GM18498 (cell line): ENCODE measurements around the gene NANS.
"Not testable (repeated sequence)": the region's sequence is repeated elsewhere in the genome, so short reads cannot be mapped to it uniquely, and the experiment has no call there.

Experiments used
- ATAC-seq: cut with Tn5 transposase; IDR thresholded peaks from one replicate; pipeline ENCODE4 v1.9.1; 2021; ENCODE audit warnings: mild to moderate bottlenecking, moderate library complexity; ENCODE audit not compliant: unreplicated experiment

The NANS gene

DNA sequence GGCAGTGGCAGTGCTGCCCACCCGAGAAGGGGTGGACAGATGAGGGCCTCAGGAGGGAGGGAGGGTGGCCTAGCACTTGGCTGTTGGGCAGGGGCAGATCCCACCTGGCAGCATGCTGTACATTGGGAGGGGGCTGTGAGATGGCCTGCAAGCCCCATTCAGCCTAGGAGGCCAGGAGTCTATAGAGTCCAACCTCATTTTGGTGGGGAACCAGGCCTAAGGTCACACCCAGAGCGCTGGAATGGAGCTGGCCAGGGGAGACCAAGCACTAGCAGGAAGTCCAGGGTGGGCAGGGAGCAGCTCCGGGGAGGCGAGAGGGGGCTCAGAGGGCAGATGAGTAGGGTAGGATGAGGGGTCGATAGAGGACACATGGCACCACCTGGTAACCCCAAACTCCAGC is 39.6 kb downstream of the NANS start:
- ATAC-seq, result no peak

DNA sequence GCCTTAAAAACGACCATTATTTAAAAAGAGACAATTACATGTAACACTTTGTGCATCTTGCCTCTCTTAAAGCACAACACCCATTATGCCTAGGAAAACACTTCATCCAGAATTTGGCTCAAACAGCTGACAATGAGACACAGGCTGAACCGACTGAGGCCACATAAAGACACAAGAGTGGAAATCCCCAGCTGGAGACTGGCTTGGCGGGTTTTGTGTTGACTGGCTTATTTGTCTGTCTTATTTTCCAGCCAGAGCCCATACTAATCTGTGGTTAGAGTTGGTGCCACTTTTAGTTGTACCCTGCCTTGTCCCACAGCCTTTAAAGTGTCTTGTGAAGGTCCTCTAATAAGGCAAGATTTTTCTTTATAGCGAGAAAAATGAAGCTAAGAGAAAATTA is 41.3 kb downstream of the NANS start:
- ATAC-seq, result no peak

GRCh38 chr9:98099346-98099745 is 42.8 kb downstream of the NANS start:
- no peak for ATAC-seq

DNA sequence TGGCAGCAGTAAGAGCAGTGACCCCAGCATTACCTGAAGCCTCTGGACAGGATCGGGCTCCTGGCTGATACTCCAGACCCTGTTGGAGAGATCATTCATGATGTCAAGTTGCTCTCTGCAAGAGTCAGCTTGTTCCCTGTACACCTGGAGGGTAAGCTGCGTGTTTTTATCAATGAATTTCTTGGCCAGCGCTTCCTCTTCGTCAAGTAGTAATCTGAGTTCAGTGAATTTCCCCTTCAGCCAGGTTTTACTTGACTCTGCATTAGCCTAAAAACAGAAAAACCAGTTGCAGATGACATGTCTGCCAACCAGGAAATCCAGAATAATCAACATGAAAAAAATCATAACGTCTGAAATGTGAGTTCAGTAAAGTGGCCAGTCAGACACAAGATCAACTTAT is 43.4 kb downstream of the NANS start:
- no peak for ATAC-seq

DNA sequence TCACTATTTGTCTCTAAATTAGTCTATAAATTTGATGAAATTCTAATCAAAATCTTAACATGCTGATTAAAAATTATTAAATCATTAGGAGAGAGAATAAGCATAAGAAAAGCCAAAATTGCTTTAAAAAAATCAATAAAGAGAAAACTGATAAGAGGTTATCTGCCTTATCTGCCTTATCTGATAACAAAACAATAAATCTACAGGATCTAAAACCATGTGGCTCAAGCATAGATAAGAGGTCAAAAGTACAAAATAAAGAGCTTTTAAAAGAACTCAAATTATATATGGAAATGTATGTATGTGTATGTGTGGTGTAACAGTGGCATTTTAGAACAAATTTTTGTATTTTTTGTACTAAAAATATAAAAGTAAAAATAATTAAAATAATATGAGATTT is 43.9 kb downstream of the NANS start:
- no peak for ATAC-seq

- ATAC-seq, result no peak
Observed at GRCh38 chr9:98101416-98101815, 44.9 kb downstream of the NANS start.

GRCh38 chr9:98101868-98102273 is 45.3 kb downstream of the NANS start:
- ATAC-seq, result peak; percentile 99

- no peak for ATAC-seq
Observed at GRCh38 chr9:98104445-98104881, 47.9 kb downstream of the NANS start.

DNA sequence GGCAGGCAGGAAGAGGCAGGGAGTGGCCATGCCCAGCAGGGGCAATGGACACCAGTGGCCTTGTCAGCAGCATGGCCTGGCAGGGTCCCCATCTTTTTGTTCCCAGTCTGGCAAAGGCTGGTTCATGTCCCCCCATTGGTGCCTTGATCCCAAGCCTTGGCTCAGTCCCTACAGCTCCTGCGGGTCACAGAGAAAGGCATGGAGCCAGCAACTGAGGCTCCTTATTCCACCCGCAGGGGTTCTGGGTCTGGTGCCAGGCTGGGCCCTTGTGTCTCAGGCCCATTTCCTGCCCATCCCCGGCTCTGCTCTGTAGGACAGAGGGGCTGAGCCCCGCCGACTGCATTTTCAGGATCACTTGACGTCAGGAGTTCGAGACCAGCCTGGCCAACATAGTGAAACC is 48.5 kb downstream of the NANS start:
- ATAC-seq, result no peak

GRCh38 chr9:98107926-98108325 is 51.4 kb downstream of the NANS start:
- ATAC-seq, result peak; percentile 18

- peak; percentile 86 for ATAC-seq
Observed at GRCh38 chr9:98108531-98109031, 52.0 kb downstream of the NANS start.

DNA sequence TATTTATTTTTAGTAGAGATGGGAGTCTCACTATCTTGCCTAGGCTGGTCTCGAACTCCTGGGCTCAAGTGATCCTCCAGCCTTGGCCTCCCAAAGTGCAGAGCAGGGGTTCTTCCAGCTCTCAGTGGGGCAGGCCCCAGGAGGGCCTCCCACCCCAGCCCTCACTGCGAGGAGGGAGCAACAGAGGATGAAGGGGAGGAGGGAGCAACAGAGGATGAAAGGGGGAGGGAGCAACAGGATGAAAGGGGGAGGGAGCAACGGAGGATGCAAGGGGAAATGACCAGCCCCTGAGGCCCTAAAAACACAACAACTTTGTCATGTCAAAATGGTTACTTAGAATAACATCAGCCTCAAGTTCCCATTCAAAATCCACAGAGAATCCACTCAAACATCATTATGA is 52.5 kb downstream of the NANS start:
- ATAC-seq, result no peak

DNA sequence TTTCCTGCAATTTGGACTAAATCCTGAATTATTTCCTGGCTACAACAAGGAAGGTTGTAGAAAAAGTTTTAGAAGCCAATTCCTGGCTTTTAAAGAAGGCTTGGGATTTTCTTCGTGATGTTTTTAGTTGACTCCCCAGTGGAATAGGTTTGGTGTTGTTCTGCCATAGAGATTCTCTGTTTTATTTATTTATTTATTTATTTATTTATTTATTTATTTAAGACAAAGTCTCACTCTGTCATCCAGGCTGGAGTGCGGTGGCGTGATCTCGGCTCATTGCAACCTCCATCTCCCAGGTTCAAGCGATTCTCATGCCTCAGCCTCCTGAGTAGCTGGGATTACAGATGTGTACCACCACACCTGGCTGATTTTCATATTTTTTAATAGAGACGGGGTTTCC is 60.6 kb downstream of the NANS start:
- not testable (repeated sequence) for ATAC-seq

GRCh38 chr9:98117984-98118639 is 61.6 kb downstream of the NANS start:
- peak; percentile 28 for ATAC-seq

GRCh38 chr9:98118640-98119601 is 62.4 kb downstream of the NANS start, which contains the start of gene TRIM14:
TRIM14 (minus strand) TSS chr9:98119222; CDS start chr9:98119188, 34 bp downstream.
- ATAC-seq, result peak; percentile 77

- ATAC-seq, result no peak
Observed at GRCh38 chr9:98120476-98120875, 63.9 kb downstream of the NANS start.

DNA sequence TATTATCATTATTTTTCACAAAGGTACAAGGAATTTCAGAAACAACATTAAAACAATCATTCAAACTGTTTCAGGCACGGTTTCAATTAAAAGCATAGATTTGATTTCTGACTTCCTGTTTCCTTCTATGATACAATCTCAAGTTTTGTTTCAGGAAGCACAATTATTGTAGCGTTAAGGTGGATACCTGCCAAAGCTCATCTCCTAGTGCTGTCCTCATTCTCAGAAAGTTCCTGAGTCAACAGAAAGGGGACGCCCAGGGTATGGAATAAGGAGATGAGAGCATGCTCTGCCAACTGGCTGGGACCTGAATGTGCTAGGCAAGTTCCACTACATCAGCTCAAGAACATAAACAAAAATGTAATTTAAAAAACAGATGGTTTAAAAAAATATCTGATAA is 64.5 kb downstream of the NANS start:
- ATAC-seq, result no peak

- ATAC-seq, result not testable (repeated sequence)
Observed at GRCh38 chr9:98124091-98124490, 67.6 kb downstream of the NANS start.

DNA sequence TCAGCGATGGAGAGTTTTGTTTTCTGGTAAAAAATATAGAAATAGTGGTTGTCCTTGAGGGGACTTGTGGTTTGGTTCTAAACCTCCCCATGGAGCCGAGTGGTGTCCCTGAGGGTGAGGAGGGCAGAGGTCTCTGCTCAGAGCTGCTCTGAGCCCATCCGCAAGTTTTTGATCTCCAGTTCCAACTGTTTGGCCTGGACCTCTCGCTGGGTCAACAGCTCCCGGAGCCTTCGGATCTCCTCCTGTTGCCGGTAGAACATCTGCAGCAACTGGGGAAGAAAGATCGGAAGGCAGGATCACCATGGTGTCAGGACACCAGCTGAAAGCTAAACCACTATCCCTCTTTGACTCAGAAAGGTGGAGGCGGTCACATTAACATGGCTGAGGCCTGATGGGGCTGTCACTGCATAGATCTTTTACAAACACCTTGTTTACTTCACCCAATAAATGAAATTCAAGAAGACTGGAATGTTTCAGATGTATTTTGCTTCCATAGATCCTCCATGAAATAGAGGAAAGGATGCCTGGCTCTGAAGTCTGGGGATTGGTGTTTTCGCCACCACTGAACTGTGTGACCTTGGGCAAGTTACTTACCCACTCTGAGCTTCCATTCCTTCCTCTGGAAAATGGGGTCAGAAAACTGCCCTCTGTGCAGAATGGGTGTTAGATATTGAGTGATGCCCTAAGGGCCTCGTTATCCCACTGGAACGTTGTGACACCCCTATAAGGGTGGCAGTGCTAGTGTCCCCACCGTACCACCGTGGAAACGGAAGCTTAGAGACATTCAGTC is 68.3 kb downstream of the NANS start:
- ATAC-seq, result no peak

GRCh38 chr9:98127226-98127625 is 70.7 kb downstream of the NANS start:
- ATAC-seq, result no peak

GRCh38 chr9:98128316-98128715 is 71.8 kb downstream of the NANS start:
- no peak for ATAC-seq
